ENCODE data around the gene PLAC9.

DNA sequence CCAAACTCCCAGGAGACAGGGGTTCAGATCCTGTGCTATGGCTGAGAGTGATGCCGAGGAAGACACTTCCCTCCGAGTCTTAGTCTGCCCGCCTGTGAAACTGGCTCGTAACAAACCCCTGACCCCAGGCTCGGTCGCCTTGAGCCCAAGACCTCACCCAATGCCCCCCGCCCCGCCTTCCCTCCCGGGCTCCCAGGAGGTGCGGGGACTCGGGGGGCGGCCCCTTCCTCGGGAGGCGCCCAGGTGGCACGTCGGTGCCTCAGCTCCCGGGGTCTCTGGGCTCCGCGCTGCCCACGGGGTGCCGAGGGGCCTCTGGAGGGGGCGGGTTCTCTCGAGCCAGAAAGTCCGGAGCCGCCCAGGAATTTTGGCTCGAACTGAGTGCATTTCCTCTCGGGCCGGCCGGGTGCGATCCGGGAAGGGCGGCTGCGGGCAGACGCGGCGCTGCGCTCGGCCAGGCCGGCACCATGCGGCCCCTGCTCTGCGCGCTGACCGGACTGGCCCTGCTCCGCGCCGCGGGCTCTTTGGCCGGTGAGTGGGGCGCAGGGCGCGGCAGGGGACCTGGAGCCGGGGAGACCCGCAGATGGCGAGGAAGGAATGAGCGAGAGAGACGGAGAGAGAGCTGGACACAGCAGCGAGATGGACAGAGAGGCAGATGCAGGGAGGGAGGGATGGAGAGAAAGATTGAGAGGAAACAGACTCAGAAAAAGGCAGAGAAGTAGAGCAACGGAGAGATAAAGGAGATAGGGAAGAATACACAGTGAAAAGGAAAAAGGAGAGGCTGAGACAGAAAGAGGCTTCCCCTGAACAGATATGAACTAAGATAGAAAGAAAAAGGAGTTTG, at the start of gene PLAC9:
- TF ChIP-seq, protein P1, sequence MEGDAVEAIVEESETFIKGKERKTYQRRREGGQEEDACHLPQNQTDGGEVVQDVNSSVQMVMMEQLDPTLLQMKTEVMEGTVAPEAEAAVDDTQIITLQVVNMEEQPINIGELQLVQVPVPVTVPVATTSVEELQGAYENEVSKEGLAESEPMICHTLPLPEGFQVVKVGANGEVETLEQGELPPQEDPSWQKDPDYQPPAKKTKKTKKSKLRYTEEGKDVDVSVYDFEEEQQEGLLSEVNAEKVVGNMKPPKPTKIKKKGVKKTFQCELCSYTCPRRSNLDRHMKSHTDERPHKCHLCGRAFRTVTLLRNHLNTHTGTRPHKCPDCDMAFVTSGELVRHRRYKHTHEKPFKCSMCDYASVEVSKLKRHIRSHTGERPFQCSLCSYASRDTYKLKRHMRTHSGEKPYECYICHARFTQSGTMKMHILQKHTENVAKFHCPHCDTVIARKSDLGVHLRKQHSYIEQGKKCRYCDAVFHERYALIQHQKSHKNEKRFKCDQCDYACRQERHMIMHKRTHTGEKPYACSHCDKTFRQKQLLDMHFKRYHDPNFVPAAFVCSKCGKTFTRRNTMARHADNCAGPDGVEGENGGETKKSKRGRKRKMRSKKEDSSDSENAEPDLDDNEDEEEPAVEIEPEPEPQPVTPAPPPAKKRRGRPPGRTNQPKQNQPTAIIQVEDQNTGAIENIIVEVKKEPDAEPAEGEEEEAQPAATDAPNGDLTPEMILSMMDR (IDR thresholded peaks at IDR 0.05), result no peak
- TF ChIP-seq POLR2A (IDR thresholded peaks at IDR 0.05; ENCODE audit: low read depth) (no peak), POLR2AphosphoS5 (IDR thresholded peaks at IDR 0.05) (peak; percentile 25 to 64), EP300 (IDR thresholded peaks at IDR 0.05) (no peak)

Data from esophagus muscularis mucosa (tissue), 4 donors.